Gastrocnemius medialis (tissue), 4 donors: ENCODE data around the gene MBNL2. TPM values are rescaled to one million over a fixed set of nuclear protein-coding genes. Genes with fewer than 3 reads are reported as not detected.
A peak's percentile ranks its signal among the peaks of the same experiment; 100 is the strongest.

Experiments
- ATAC-seq, 2 donors: fragments of 150-250 bp; one replicate each; pipeline ENCODE4 v1.9.1; 2016
- DNase-seq, 2 donors: peaks; one replicate each; pipeline ENCODE4 v3.0.0-alpha.2; 2019
- H3K27ac ChIP-seq, 4 donors: fragments of 200-600 bp; sonication (generic); 1 replicate in 1 of 4; 2 replicates in 3 of 4; pipeline ENCODE4 v1.5.1; 2016 to 2018; ENCODE audit warnings: mild to moderate bottlenecking in 2 of 4, moderate library complexity in 1 of 4
- H3K27me3 ChIP-seq, 3 donors: fragments of 200-600 bp; sonication (generic) in 2 of 3; 1 replicate in 1 of 3; 2 replicates in 2 of 3; pipeline versions ENCODE4 v1.5.1 to v1.6.0; 2016 to 2019; ENCODE audit warnings: mild to moderate bottlenecking in 1 of 3, moderate library complexity in 1 of 3
- H3K36me3 ChIP-seq, 2 donors: fragments of 200-600 bp; sonication (generic) in 1 of 2; one replicate each; pipeline ENCODE4 v1.5.1; 2017 to 2018
- H3K4me1 ChIP-seq, 2 donors: fragments of 200-600 bp; sonication (generic) in 1 of 2; one replicate each; pipeline ENCODE4 v1.5.1; 2016 to 2017; ENCODE audit warnings: mild to moderate bottlenecking in 2 of 2
- H3K4me3 ChIP-seq, 4 donors: fragments of 200-600 bp; sonication (generic) in 3 of 4; 1 replicate in 1 of 4; 2 replicates in 3 of 4; pipeline ENCODE4 v1.5.1; 2016 to 2019; ENCODE audit warnings: mild to moderate bottlenecking in 2 of 4
- H3K9me3 ChIP-seq, 3 donors: fragments of 200-600 bp; sonication (generic) in 2 of 3; 1 replicate in 1 of 3; 2 replicates in 2 of 3; pipeline ENCODE4 v1.5.1; 2016 to 2019
- CTCF ChIP-seq, 5 experiments: fragments of 450-650 bp in 3 of 5; fragments of 200-600 bp in 2 of 5; sonication (generic) in 2 of 5; IDR thresholded peaks in 4 of 5; conservative IDR thresholded peaks in 1 of 5; 1 replicate in 4 of 5; 2 replicates in 1 of 5; pipeline ENCODE4 v1.5.1; 2016 to 2019; ENCODE audit warnings: antibody characterized with exemption in 5 of 5, mild to moderate bottlenecking in 3 of 5, moderate library complexity in 3 of 5
- POLR2A ChIP-seq, 2 donors: fragments of 450-650 bp; IDR thresholded peaks; one replicate each; pipeline ENCODE4 v1.6.1; 2017; ENCODE audit warnings: antibody characterized with exemption in 2 of 2, mild to moderate bottlenecking in 2 of 2, moderate library complexity in 2 of 2
- in situ Hi-C, 4 donors: fragments of 200-750 bp; cut with MboI; loops; one replicate each; pipeline versions ENCODE4 v1.15.0 to v1.8.0; 2017; ENCODE audit warnings: low sequenced_read_pairs in 4 of 4
- intact Hi-C: fragments of 100-400 bp; cut with DNase I; formaldehyde crosslinking; loops from one replicate; pipeline ENCODE4 v1.15.1; 2023; ENCODE audit warnings: low total_unique reads
- total RNA-seq, 4 donors: library from RNA; depleted of rRNA; stranded (reverse); fragments of >200 nt; gene quantifications; one replicate each; pipeline versions ENCODE4 v1.1.0 to v1.2.3, GENCODE V29; 2016

Gene MBNL2
- total RNA-seq, 4 donors from 2014 or later, result 47.9 to 92.0 (median 71.3) TPM

GRCh38 chr13:97295283-97296182 lies 73.4 kb downstream of the MBNL2 start:
- H3K36me3 ChIP-seq, result no peaks in the 10 kb centered on the region
- TF ChIP-seq POLR2A (IDR thresholded peaks at IDR 0.05) (no peak), CTCF (IDR thresholded peaks at IDR 0.05 in 4 of 5, conservative IDR thresholded peaks at IDR 0.05 in 1 of 5) (no peak)
- no peaks in the 10 kb centered on the region for H3K27me3 ChIP-seq
- intact Hi-C loops (no loop called here), in situ Hi-C loops (no loop called here)
- ATAC-seq (no peak), DNase-seq (no peak)
- H3K9me3 ChIP-seq, result no peaks in the 10 kb centered on the region
- no peak overlapping the region for H3K27ac ChIP-seq
- no peak overlapping the region for H3K4me3 ChIP-seq
- H3K4me1 ChIP-seq, result peaks cover 58 to 64% of the 10 kb centered on the region in 2 donors

GRCh38 chr13:97296740-97297139 lies 74.6 kb downstream of the MBNL2 start:
- intact Hi-C loops, result no loop called here
- H3K27me3 ChIP-seq, result no peaks in the 10 kb centered on the region
- H3K4me3 ChIP-seq, result no peak overlapping the region
- H3K27ac ChIP-seq, result no peak overlapping the region
- ATAC-seq (no peak), DNase-seq (no peak)
- H3K9me3 ChIP-seq, result no peaks in the 10 kb centered on the region
- in situ Hi-C loops, result no loop called here
- TF ChIP-seq POLR2A (IDR thresholded peaks at IDR 0.05) (no peak), CTCF (IDR thresholded peaks at IDR 0.05 in 4 of 5, conservative IDR thresholded peaks at IDR 0.05 in 1 of 5) (no peak)
- no peaks in the 10 kb centered on the region for H3K36me3 ChIP-seq
- H3K4me1 ChIP-seq, result peaks cover 70 to 76% of the 10 kb centered on the region in 2 donors

GRCh38 chr13:97298816-97299215 lies 76.7 kb downstream of the MBNL2 start:
- TF ChIP-seq CTCF (IDR thresholded peaks at IDR 0.05 in 4 of 5, conservative IDR thresholded peaks at IDR 0.05 in 1 of 5) (no peak), POLR2A (IDR thresholded peaks at IDR 0.05) (no peak)
- no peaks in the 10 kb centered on the region for H3K27me3 ChIP-seq
- intact Hi-C loops, result no loop called here
- H3K27ac ChIP-seq, result peak overlapping the region in 1 of 4 donors; percentile 14
- no peaks in the 10 kb centered on the region for H3K9me3 ChIP-seq
- no peaks in the 10 kb centered on the region for H3K36me3 ChIP-seq
- ATAC-seq, result no peak
- in situ Hi-C loops, result no loop called here
- no peak overlapping the region for H3K4me3 ChIP-seq
- DNase-seq, result no peak
- H3K4me1 ChIP-seq, result peaks cover 75 to 81% of the 10 kb centered on the region in 2 donors

GRCh38 chr13:97300871-97301270 lies 78.7 kb downstream of the MBNL2 start:
- TF ChIP-seq CTCF (IDR thresholded peaks at IDR 0.05 in 4 of 5, conservative IDR thresholded peaks at IDR 0.05 in 1 of 5) (no peak), POLR2A (IDR thresholded peaks at IDR 0.05) (no peak)
- Histone ChIP-seq H3K4me3 (no peak overlapping the region), H3K9me3 (no peaks in the 10 kb centered on the region), H3K4me1 (peaks cover 68 to 75% of the 10 kb centered on the region in 2 donors), H3K36me3 (no peaks in the 10 kb centered on the region), H3K27me3 (no peaks in the 10 kb centered on the region), H3K27ac (peak overlapping the region; percentile 42 to 61 (median 50))
- intact Hi-C loops, result no loop called here
- ATAC-seq, result peak in 1 of 2 donors; percentile 4
- in situ Hi-C loops, result no loop called here
- DNase-seq, result no peak
